ENCODE measurements around the gene BATF2.
"Not testable (repeated sequence)": the region's sequence is repeated elsewhere in the genome, so short reads cannot be mapped to it uniquely, and the experiment has no call there.

The BATF2 gene

DNA sequence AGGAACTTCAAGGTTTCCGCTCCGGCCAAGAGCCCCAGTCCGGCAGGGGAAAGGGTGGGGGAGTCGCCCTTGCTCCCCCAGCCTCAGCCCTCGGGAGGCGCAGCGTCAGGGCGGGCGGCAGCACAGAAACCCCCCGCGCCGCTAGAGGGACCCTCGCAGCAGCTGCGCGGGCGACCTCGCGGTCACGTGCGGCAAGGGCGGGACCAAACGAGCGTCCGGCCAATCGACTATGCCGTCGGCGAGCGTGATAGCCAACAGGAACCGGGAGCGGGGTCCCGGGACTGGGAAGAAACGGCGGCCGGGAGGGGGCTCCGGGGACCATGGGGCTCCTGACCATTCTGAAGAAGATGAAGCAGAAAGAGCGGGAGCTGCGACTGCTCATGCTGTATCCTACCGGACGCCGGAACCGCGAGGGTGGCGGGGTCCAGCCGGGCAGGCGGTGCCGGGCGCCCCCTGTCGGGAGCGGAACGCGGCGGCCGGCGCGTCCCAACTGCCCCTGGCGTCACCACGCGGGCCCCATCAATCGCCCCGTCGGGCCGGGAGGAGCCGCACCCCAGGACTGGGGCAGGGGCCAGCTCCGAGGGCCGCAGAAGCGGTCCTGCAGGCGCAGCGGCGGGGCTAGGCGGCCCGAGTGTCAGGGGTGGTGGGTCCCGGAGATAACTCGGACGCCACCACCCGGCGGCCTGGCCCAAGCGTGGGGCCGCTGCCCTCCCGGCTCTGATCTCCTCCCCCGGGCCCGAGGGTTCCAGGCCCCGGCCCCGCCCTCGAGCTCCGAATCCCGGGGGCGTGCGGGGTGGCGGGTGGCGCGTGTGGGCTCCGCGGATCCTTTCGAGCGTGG, 17.3 kb upstream of the BATF2 start, which contains the start of gene ARL2:
Gene ARL2, plus strand, starts transcription at position 273 of the 838 bp plus-strand sequence. Its CDS starts 48 bp downstream, at position 321.
- DNase-seq (ENCODE audit: low spot score): peak; percentile 90

- DNase-seq (ENCODE audit: low spot score): peak; percentile 92
These were observed 16.5 kb upstream of the BATF2 start for GRCh38 chr11:65013130-65013887.

DNA sequence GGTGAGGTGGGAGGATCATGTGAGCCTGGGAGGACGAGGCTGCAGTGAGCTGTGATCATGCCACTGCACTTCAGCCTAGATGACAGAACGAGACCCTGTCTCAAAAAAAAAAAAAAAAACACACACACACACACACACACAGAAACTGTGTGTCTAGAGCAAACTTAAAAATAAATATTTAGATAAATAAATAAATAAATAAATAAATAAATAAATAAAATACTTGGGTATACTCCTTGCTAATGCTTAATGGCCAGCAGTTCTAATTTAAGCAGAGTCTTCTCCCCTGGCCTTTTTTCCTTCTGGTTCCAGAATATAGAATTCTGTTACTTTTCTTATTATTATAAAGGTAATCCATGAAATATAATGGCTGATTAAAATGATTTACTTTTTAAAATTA, 12.1 kb upstream of the BATF2 start:
- no peak for DNase-seq (ENCODE audit: low spot score)

GRCh38 chr11:65008016-65008415, 11.2 kb upstream of the BATF2 start:
- DNase-seq (ENCODE audit: low spot score): no peak

- not testable (repeated sequence) for DNase-seq (ENCODE audit: low spot score)
These were observed 7.2 kb upstream of the BATF2 start for GRCh38 chr11:65003968-65004367.

GRCh38 chr11:65003282-65003681, 6.5 kb upstream of the BATF2 start:
- no peak for DNase-seq (ENCODE audit: low spot score)

DNA sequence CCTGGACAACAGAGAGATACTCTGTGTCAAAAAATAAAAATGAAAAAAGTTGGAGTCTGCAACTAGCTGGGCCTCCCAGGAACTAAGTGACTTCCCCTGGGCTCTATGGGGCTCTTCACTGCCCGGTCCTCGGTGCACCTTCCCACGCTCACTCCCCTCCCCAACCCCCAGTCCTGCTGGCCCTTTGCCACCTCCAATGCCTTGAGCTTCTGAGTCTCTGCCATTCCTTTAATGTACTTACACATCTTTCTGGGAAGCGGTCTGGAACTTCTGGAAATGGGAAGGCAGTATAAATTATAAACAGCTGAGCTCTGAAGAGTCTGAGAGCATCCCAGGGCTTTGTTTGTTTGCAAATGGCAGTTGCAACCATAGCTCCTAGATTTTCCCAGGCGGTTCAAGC, 5.9 kb upstream of the BATF2 start:
- DNase-seq (ENCODE audit: low spot score): no peak

DNA sequence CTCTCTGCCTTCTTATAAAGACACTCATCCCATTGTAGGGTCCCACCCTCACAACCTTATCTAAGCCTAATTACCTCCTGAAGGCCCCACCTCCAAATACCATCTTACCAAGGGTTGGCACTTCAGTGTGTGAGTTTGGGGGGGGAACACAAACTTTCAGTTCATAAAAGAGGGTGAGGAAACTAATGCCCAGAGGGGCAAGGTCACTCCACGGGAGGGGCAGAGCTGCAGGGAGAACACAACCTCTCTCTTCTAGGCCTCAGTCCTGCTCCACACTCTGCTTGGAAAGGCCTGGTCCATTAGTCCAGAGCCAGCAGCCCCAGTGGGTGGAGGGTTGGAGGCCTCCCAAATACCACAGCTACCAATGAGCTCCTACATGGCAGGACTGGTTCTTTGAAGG, 2.7 kb upstream of the BATF2 start:
- DNase-seq (ENCODE audit: low spot score): no peak

- DNase-seq (ENCODE audit: low spot score): peak; percentile 9
These were observed 2.1 kb upstream of the BATF2 start for GRCh38 chr11:64998690-64999431.

DNA sequence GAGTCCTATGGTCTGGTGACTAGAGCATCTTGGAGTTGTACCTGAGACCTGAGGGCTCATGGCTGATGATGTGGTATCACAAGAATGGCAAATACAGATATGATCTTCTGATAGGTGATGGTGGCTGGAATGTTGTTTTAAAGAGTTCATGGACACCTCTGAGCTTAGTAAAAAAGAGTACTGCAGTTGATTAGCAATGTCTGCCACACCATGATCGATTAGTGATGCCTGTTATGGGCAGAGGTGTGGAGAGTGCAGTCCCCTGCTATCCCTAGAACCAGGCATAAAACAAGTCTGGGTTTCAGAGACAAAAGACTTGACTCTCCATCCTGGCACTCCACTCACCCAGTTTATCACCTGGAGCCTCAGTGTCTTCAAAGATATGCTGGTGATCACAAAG, 1.4 kb upstream of the BATF2 start:
- DNase-seq (ENCODE audit: low spot score): peak; percentile 18

- DNase-seq (ENCODE audit: low spot score): no peak
These were observed 453 bp downstream of the BATF2 start for GRCh38 chr11:64996327-64996709.

DNA sequence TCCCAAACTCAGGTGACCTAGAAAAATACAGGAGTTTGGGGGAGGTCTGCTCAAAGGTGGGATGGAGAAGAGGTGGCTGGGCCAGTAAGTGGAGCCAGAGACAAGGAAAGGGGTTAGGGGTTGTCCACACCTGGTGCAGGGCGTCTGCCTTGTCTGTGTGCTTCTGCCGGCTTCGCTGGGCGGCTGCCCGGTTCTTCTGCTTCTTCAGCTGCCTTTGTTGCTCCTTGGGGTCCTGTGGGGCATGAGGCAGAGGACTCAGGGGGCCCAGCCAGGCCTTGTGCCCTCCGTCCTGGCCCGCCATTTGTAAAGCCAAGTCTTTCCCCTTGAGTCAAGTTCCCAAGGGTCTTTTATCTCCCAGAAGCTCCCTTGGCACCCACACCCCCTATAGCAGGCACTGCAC, 2.5 kb downstream of the BATF2 start:
- DNase-seq (ENCODE audit: low spot score): no peak

DNA sequence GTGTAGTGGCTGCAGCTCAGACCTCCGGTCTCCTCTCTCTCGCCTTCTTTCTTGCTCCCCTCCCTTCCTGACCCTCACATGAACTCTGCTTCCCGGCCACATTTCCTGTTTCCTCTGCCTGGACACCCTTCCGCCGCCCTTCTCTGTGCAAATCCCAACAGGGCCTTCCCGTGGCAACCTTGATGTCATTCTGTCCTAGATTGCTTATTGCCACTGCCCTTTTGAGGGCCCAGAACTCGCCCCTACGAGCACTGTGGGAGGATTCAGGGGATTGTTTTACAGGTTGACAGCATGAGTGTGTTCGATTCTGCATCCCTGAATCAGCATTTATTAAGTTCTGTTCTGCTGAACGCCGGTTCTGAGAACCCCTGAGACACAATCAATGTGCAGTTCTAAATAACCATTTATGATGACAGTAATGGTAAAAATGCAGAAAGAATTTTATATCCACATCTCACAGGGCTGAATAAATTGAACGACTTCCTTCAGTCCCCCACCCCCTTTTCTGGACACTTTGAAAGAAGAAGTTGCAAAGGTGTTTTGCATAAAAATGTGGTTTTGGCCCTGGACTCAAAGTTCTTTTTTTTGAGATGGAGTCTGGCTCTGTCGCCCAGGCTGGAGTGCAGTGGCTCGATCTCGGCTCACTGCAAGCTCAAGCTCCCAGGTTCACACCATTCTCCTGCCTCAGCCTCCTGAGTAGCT, 6.4 kb downstream of the BATF2 start:
- DNase-seq (ENCODE audit: low spot score): no peak

DNA sequence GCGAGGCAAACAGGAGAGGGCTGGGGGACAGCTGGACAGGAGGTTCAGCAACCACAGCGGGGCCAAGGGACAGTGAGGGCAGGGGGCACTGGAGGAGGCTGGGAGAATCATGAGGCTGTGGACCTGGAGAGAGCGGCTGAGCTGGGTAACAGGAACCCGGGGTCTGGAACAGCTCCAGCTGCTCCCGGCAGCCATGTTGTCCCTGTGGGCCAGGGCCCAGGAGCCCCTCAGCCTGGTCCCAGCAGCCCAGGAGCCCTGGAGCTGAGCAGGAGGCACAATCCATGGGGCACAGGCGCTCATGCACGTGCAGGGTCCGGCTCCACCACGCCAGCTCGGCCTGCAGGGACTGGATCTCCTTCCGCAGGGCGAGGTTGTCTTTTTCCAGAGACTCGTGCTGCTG, 7.4 kb downstream of the BATF2 start:
- no peak for DNase-seq (ENCODE audit: low spot score)

DNA sequence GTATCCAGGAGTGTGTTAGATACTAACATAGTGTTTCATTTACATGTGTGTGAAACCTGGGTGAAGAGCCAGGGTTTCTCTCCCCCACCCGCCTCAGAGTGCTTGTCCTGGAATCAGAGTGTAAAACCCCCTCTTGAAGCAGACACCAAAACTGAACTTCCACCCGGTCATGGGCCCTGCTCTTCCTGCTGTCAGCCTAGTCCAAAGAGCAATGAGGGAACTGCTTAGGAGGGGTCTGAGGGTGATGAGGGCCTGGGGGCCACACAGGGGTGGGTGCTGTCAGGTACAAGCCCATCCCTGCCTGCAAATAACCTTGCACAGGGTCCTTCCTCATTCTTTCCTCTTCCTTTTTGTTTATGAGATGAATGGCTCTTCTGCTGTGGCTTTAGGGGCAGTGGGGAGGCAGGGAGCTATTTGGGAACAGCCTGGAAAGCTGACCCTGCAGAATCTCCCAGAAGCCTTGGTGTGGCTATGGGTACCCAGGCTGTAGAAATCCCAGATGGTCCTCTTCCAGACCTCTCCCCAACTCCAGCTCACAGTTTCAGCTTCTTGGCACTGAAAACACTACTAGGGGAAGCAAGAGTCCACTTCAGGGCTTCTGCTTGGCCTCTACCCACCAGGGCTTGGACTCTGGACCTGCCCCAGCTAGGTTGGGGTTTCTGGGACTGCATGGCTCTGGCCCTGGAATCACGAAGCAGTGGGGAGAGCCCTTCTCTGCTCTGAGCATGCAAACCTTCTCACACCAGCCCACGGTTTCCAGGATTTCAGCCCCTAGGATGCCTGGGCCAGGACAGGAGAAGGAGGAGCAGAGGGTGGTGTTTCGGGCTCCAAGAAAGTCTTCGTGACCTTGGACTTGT, 8.5 kb downstream of the BATF2 start:
- DNase-seq (ENCODE audit: low spot score): no peak

- not testable (repeated sequence) for DNase-seq (ENCODE audit: low spot score)
These were observed 13.4 kb downstream of the BATF2 start for GRCh38 chr11:64983339-64983738.

GRCh38 chr11:64976651-64977050, 20.1 kb downstream of the BATF2 start:
- DNase-seq (ENCODE audit: low spot score): no peak

DNA sequence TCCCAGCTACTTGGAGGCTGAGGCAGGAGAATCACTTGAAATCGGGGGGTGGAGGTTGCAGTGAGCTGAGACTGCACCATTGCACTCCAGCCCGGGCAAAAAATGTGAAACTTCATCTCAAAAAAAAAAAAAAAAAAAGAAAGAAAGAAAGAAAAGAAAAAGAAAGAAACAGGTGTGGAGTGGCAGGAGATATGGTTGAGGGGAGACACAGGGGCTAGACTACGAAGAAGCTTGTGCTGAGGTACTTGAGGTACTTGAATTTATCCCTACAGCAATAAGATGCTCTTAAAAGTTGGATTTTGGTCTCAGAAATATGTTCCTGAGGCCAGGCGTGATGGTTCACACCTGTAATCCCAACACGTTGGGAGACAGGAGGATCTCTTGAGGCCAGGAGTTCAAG, 22.6 kb downstream of the BATF2 start:
- DNase-seq (ENCODE audit: low spot score): no peak

GRCh38 chr11:64971421-64972233, 25.1 kb downstream of the BATF2 start, which contains the start of gene MAJIN:
MAJIN (minus strand) TSS chr11:64972108; CDS start chr11:64959405, 12,703 bp downstream.
- DNase-seq (ENCODE audit: low spot score): peak; percentile 90

- DNase-seq (ENCODE audit: low spot score): peak; percentile 88
These were observed 26.0 kb downstream of the BATF2 start for GRCh38 chr11:64970731-64971151.

All from activated CD4-positive, alpha-beta T cell treated with anti-CD3 and anti-CD28 coated beads, Interleukin-2, Interleukin-4, amounts not matched to agents 100 ng/mL and 50 ng/mL, durations not matched to agents 16 hours and 8 hours (primary cell).